ENCODE results near the gene PLXNA3.
A peak's percentile ranks its signal among the peaks of the same experiment; 100 is the strongest.

PLXNA3 gene

GRCh38 chrX:154435171-154435733 lies 22.8 kb upstream of the PLXNA3 start:
- no peak for DNase-seq (ENCODE audit: low read depth in 2 of 2)

DNA sequence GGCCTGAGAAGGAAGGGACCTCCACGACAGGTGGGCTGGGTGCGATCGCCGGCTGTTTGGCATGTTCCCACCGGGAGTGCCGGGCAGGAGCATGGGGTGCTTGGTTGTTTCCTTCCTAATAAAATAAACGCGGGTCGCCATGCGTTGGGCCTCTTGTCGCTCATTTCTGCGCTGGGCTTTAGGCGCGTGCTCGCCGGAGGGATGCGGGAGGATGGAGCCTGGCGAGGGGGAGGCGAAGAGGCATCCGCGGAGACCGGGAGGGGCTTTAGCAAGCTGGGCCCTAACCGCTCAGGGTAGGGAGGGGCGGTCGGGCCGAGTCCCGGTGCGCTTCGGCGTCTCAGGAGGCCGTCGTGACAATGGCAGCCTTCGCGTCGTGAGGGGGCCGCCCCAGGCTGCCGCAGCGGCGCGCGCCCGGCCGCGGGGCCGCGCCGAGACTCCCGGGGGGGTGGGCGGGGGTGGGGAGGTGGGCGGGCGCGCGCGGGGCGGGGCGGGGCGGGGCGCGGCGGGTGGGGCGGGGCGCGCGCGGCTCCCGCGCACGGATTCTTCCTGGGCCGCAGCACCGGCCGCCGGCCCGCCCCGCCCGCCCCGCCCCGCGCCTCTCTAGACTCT lies 21.6 kb upstream of the PLXNA3 start:
- peak in 1 of 2 donors; percentile 25 for DNase-seq (ENCODE audit: low read depth in 2 of 2)

DNA sequence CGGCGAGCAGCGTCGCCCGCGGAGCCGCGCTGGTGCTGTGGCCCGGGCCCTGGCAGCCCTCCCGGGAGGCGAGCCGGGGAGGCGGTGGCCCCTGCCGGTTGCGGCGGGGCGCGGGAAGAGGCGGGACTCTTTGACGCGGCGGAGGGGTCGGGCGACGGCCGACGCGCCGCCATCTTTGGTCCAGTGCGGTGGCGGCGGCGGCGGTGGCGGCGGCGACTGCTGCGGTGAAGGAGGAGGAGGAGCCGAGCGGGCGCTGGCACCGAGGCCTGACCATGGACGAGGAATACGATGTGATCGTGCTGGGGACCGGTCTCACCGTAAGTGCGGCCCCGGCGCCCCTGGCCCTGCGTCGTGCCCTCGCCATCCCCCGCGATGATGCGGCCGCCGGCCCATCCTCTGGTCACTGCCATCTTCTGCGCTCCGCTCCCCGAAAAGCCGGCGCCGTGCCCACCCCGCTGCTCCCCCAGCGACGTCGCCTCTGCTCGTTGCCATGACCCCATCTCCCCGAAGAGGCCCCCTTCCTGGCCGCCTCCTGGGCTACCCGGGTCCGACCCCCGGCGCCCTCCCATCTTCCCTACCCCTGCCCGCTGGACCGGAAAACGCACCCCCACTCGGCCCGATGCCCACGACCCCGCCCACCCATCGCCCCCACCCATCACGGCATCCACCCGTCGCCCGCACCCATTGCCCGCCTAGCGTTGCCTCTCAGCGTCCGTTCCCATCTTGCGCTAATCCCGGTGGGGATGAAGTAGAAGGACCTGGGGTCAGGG lies 20.9 kb upstream of the PLXNA3 start, which contains the start of gene GDI1:
TSS of gene GDI1 (plus strand) at position 172 of the 770 bp plus-strand sequence. CDS start at position 273, 101 bp downstream.
- DNase-seq (ENCODE audit: low read depth in 2 of 2), result peak in 1 of 2 donors; percentile 24

DNA sequence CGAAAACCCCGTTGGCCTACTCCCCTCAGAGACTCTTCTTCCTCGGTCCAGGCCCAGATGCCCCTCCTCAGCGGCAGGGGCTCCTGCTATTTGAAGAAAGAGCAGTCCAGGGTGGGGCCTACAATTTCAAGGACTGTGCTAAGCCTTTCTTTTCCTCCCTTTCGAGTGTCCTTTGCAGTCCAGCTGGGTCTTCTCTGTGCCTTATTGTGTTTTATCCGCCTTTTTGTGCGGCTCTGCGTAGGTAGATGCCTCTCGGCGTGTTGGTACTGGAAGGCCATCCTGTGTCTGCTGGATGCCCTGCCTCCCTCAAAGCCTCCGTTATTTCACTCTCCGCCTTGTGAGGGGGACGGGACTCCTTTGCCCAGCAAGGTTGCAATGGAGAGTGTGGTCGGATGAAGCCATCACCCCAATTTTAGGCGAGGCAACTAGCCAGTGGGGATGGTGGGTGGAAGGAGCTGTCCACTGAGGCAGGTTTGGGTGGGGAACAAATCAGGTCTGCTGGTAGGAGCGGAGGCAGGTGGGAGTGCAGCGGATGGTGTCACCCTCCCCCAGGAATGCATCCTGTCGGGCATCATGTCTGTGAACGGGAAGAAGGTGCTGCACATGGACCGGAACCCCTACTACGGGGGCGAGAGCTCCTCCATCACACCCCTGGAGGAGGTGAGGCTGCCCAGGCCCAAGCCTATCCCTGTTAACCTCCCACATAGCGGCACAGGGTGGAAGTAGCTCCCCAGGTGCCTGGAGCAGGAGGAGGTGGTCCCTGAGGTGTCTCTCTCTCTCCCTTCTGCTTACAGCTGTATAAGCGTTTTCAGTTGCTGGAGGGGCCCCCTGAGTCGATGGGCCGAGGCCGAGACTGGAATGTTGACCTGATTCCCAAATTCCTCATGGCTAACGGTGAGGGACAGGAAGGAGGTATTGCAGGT lies 19.8 kb upstream of the PLXNA3 start:
- no peak for DNase-seq (ENCODE audit: low read depth in 2 of 2)

GRCh38 chrX:154439841-154440240 lies 18.2 kb upstream of the PLXNA3 start:
- no peak for DNase-seq (ENCODE audit: low read depth in 2 of 2)

DNA sequence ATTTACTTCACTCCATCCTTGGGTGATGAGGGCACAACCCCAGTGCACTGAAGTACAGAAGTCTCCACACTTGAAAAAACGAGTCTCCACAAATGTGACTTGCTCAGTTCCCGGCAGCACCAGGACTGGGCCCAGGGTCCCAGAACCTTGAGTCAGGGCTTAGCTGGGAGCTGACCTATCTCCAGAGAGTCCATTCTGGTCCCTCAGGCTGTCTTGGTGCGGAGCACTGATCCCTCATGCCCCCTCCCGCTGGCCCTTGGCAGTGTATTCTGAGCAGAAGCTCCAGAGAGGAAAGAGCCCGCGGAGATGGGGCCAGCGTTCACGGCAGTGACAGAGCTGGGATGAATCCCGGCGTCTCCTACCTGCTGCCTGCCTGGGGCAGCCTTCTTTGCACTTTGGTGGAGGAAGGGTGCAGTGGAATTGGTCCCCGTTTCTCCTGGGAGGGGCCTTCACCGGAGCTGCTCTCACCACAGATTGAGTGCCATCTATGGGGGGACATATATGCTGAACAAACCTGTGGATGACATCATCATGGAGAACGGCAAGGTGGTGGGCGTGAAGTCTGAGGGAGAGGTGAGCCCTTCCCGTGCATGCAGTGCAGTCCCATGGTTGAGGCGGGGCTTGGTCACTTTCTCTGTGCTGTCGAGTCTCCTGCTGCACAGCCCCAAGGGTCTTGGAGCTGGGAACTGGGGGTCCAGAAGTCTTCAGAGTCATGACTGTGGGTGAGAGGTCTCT lies 17.3 kb upstream of the PLXNA3 start:
- no peak for DNase-seq (ENCODE audit: low read depth in 2 of 2)

GRCh38 chrX:154441564-154441963 lies 16.5 kb upstream of the PLXNA3 start:
- no peak for DNase-seq (ENCODE audit: low read depth in 2 of 2)

DNA sequence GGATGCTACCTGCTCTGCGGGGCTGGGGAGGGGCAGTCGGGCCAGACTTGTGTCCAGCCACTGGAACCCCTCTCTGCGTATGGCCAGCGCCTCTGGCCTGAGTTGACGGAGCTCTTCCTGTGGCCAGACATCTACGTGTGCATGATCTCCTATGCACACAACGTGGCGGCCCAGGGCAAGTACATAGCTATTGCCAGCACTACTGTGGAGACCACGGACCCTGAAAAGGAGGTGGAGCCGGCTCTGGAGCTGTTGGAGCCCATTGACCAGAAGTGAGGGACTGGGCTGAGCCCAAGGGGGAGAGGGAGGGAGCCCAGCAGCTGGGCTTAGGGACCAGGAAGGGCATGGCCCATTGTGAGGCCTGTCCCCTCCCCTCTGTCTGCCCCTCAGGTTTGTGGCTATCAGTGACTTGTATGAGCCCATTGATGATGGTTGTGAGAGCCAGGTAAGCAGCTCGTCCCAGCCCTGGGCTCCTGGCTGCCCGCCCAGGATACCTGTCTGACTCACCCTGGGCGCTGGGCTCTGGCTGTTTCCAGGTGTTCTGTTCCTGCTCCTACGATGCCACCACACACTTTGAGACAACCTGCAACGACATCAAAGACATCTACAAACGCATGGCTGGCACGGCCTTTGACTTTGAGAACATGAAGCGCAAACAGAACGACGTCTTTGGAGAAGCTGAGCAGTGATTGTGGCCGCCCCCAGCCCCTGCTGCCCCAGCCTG lies 15.9 kb upstream of the PLXNA3 start:
- DNase-seq (ENCODE audit: low read depth in 2 of 2), result no peak

DNA sequence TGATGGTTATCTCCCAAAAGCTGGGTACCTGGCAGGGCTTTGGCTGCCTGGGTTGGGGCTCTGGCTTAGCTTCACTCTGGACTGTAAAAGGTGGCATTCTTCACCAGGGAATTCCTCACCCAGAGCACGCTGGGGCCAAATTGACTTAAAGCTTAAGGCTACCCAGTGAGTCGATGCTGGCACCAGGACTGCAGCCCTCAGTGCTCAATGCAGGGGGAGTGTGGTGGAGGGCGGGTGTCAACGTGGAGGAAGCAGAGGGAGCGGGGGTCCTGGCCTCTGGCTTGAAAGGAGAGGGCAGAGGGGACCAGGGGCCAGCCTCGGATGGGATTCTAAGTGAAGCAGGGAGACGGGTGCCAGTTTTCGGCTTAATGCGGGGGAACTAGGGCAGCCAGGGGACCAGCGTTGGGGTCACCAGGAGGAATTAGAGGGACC lies 14.6 kb upstream of the PLXNA3 start:
- no peak for DNase-seq (ENCODE audit: low read depth in 2 of 2)

DNA sequence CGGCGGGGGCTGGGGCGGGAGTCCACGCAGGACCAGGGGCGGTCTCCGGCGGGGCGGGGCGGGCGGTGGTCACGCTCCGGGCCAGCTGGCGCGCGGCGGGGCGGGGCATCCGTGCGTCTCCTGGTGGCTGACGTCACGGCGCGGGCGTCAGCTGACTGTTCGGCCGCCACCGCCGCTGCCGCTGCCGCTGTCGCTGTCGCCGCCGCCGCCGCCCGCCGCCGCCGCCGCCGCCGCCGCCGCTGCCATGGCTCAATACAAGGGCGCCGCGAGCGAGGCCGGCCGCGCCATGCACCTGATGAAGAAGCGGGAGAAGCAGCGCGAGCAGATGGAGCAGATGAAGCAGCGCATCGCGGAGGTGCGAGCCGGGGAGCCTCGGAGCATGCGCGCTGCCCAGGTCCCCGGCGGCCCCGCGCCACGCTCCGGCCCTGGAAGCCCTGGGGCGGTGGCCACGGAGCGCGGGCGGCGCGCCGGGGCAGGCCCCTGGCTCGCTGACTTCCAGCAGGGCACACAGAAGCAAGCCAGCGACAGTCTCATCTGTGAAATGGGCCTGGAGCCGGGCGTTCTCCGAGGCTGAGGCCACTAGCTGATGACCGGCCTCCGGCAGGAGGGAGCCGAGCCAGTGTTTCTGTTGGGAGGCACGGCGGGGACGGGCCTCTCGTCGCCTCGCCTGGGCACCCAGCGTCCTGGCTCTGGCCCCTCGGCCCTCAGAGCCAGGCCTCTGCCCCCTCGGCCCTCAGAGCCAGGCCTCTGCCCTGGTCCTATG lies 13.9 kb upstream of the PLXNA3 start, which contains the start of gene FAM50A:
TSS of gene FAM50A (plus strand) at position 150 of the 763 bp plus-strand sequence. CDS start at position 245, 95 bp downstream.
- DNase-seq (ENCODE audit: low read depth in 2 of 2), result peak; percentile 25 to 36

- no peak for DNase-seq (ENCODE audit: low read depth in 2 of 2)
Observed at GRCh38 chrX:154444755-154445246, 13.3 kb upstream of the PLXNA3 start.

- DNase-seq (ENCODE audit: low read depth in 2 of 2), result no peak
Observed at GRCh38 chrX:154445776-154446175, 12.3 kb upstream of the PLXNA3 start.

DNA sequence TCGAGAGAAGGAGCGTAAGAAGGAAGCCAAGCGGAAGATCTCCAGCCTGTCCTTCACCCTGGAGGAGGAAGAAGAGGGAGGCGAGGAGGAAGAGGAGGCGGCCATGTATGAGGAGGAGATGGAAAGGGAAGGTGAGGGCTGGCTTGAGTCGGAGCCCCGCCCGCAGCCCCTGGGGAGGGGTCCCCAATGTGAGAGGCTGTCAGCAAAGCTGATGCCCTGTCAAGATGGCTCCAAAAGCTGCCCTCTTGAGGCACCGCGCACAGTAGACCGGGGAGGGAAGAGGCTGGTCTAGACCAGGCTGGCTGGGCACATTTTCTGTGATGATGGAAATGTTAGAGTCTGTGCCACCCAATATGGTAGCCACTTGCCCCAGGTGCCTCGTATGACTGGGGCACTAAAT lies 11.7 kb upstream of the PLXNA3 start:
- DNase-seq (ENCODE audit: low read depth in 2 of 2), result no peak

- no peak for DNase-seq (ENCODE audit: low read depth in 2 of 2)
Observed at GRCh38 chrX:154448484-154448883, 9.6 kb upstream of the PLXNA3 start.

- DNase-seq (ENCODE audit: low read depth in 2 of 2), result no peak
Observed at GRCh38 chrX:154449618-154450017, 8.5 kb upstream of the PLXNA3 start.

DNA sequence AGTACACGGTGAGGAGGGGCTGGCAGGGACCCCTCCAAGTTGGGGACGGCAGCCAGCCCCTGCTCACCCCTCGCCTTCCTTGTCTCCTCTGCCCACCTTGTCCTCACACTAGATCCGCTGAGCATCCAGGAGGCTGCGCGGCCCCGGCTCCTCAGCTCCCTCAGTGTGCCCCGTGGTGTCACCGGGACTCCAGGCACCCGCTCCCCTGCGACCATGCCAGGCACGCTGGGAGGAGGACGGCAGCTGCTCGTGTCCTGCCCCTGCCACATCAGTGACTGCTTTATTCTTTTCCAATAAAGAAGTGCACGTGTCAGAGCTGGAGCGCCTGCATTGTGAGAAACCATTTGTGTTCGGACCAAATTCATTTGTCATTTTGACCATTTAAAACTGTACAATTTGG lies 7.8 kb upstream of the PLXNA3 start:
- DNase-seq (ENCODE audit: low read depth in 2 of 2), result no peak

GRCh38 chrX:154452823-154453222 lies 5.3 kb upstream of the PLXNA3 start:
- DNase-seq (ENCODE audit: low read depth in 2 of 2), result no peak

GRCh38 chrX:154457491-154458115 lies 478 bp upstream of the PLXNA3 start:
- DNase-seq (ENCODE audit: low read depth in 2 of 2), result peak in 1 of 2 donors; percentile 16
